Measurements from ENCODE around the gene TRIM77.
"Not testable (repeated sequence)": the region's sequence is repeated elsewhere in the genome, so short reads cannot be mapped to it uniquely, and the experiment has no call there.

TRIM77 gene, protein sequence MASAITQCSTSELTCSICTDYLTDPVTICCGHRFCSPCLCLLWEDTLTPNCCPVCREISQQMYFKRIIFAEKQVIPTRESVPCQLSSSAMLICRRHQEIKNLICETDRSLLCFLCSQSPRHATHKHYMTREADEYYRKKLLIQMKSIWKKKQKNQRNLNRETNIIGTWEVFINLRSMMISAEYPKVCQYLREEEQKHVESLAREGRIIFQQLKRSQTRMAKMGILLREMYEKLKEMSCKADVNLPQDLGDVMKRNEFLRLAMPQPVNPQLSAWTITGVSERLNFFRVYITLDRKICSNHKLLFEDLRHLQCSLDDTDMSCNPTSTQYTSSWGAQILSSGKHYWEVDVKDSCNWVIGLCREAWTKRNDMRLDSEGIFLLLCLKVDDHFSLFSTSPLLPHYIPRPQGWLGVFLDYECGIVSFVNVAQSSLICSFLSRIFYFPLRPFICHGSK

GRCh38 chr11:89709999-89710398, at the start of gene TRIM77:
Gene TRIM77 (plus strand): TSS chr11:89710299. CDS start chr11:89710299, 0 bp downstream.
- DNase-seq = not testable (repeated sequence)

DNA sequence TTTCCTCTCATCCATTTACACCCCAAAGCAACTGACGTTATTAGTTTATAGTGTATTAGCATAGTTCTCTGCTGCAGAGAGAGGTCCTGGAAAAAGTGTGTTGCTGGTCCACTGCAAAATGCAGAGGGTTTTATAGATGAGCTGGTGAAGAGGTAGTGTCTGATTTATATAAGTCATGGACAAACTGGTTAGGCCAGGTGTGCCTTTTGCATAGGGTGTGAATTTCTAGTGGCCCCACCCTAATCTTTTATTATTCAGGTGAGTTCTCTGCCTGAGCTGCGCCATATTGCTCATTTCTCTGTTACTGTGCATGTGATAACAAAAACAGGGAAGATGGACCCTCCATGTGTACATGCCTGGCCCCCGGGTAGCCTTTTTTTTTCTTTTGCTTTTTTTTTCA, 43.1 kb upstream of the TRIM77 start:
- no peak for DNase-seq

GRCh38 chr11:89668158-89668557, 41.9 kb upstream of the TRIM77 start:
- not testable (repeated sequence) for DNase-seq

- not testable (repeated sequence) for DNase-seq
These were observed 40.5 kb upstream of the TRIM77 start for GRCh38 chr11:89669586-89669985.

- DNase-seq = not testable (repeated sequence)
These were observed 40.0 kb upstream of the TRIM77 start for GRCh38 chr11:89669993-89670669.

DNA sequence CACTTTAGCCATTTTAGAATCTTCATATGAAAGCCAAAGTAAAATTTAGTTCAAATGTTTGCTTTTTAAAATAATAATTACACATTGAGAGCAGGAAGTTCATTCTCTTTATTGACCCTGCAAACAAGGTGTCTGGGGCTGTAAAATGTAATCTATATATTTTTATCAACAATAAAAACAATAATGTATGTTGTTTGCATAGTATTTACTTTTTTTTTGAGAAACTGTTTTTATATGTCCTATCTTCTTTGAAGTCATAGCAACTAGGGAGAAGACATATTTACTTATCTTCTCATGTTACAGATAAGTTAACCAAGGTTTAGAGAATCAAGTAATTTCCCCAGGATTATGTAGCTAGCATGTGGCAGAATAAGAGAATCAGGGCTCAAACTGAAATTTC, 37.6 kb upstream of the TRIM77 start:
- not testable (repeated sequence) for DNase-seq

- DNase-seq = not testable (repeated sequence)
These were observed 36.7 kb upstream of the TRIM77 start for GRCh38 chr11:89673380-89673779.

DNA sequence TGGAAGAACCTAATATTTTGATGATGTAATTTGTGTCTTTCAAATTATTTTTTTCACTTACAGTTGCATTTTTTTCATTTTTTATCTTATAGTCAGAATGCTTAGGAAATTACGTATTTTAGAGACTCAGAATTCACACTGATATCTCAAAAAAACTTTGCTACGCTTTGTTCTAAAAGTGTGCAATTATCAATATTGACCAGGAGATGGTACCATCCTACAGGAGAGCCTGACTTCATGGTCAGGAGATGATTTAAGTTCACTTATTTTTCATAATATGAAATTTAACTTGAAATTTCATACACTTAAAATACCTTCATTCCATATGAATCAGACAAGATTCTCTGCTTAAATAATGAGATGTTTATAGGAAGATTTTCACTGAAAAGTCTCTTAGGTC, 34.7 kb upstream of the TRIM77 start:
- DNase-seq = not testable (repeated sequence)

GRCh38 chr11:89675948-89676347, 34.2 kb upstream of the TRIM77 start:
- not testable (repeated sequence) for DNase-seq

DNA sequence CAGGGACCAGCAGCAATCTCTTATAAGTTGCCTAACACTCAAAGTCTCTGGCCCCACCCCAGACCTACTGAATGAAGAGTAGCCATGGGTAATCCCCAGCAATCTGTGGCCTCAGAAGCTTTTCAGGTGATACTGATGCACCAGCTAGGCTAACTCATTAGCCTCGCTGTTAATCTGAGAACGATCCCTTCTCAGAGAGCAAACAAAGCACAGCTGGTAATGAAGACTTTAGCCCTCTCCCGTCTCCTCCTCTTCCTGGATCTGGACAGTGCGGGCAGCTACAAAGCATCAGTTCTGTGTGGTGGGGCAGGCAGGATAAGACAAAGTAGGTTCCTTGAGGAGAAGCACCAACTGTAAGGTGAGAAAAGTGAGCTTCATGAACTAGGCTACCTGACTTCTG, 3.0 kb upstream of the TRIM77 start:
- DNase-seq = not testable (repeated sequence)

DNA sequence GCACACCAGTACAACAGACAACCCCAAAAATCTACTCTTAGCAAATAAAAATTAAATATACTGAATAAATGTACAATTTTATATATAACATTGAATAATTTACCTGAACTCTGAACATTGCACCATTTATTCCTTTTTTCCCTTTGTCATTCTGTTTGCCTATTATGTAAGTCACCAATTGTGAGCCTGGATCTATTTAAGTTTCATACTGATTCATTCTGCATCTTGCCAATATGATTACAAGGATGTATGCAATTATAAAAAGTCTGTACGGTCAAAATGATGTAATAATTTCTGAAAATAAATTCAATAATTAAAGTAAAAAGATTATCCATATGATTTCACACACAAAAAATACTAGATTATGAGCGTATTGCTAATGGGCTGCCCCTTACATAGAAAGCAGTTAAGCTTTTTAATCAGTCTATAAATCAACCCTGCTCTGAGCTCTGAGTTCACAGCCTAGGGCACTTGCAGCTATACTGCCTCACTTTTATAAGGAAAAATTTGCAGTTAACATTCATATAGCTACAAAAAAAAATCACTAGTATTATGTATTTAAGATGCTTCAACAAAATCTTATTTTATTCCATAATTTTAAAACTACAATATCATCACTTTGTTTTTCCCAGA, 14.9 kb downstream of the TRIM77 start:
- DNase-seq = not testable (repeated sequence)

- not testable (repeated sequence) for DNase-seq
These were observed 20.1 kb downstream of the TRIM77 start for GRCh38 chr11:89730215-89730614.

GRCh38 chr11:89736566-89736965, 26.5 kb downstream of the TRIM77 start:
- DNase-seq = no peak

- no peak for DNase-seq
These were observed 27.0 kb downstream of the TRIM77 start for GRCh38 chr11:89737116-89737515.

DNA sequence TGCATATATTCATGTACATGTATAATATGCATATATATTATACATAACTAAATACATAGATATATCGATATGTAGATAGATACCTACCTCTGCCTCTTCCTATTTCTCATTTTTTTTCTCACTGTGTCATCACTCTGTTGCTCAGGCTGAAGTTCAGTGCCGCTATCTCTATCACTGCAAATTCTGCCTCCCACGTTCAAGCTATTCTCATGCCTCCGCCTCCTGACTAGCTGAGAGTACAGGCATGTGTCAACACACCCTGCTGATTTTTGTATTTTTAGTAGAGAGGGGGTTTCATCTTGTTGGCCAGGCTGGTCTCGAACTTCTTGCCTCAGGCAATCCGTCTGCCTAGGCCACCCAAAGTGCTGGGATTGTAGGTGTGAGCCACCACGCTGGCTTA, 31.3 kb downstream of the TRIM77 start:
- DNase-seq = not testable (repeated sequence)

DNA sequence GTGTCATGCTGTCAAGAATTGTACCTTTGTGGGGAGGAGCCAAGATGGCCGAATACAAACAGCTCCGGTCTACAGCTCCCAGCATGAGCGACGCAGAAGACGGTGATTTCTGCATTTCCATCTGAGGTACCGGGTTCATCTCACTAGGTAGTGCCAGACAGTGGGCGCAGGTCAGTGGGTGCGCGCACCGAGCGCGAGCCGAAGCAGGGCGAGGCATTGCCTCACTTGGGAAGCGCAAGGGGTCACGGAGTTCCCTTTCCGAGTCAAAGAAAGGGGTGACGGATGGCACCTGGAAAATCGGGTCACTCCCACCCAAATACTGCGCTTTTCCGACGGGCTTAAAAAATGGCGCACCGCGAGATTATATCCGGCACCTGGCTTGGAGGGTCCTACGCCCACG, 34.1 kb downstream of the TRIM77 start:
- DNase-seq = not testable (repeated sequence)

DNA sequence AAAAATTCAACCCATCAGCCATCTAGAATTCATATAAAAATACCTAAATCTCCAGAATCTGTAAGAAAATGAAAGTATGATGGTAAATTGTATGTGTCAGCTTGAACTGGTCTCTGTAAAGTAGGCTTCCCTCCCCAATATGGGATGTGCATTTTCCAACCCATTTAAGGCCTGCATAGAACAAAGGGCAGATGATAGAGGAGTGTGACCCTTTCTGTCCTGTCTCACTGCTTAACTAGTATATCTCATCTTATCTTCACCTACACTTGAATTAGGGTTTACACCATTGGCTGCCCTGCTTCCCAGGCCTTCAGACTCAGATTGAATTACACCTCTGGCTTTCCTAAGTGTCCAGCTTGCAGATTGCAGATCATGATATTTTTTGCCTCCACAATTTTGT, 40.7 kb downstream of the TRIM77 start:
- not testable (repeated sequence) for DNase-seq

Measured in HCEC 1CT (cell line).